Hypothalamus (tissue), 51 donors: ENCODE measurements around the gene ASCC3.
A peak's percentile ranks its signal among the peaks of the same experiment; 100 is the strongest.

Experiments
- DNase-seq, 51 donors: peaks; one replicate each; lab custom pipeline; 2025; lab: John Stamatoyannopoulos, UW

Gene ASCC3

GRCh38 chr6:100614386-100614785 is 266.7 kb downstream of the ASCC3 start:
- DNase-seq, result no peak

- no peak for DNase-seq
These were observed 267.5 kb downstream of the ASCC3 start for GRCh38 chr6:100613656-100614055.

GRCh38 chr6:100612094-100612493 is 269.0 kb downstream of the ASCC3 start:
- no peak for DNase-seq

- no peak for DNase-seq
These were observed 281.9 kb downstream of the ASCC3 start for GRCh38 chr6:100599088-100599770.

- DNase-seq, result peak in 2 of 51 donors; percentile 3 to 7
These were observed 285.7 kb downstream of the ASCC3 start for GRCh38 chr6:100595456-100595855.

GRCh38 chr6:100593522-100593921 is 287.6 kb downstream of the ASCC3 start:
- DNase-seq, result no peak

GRCh38 chr6:100592929-100593328 is 288.2 kb downstream of the ASCC3 start:
- DNase-seq, result no peak

- no peak for DNase-seq
These were observed 303.7 kb downstream of the ASCC3 start for GRCh38 chr6:100577425-100577824.

GRCh38 chr6:100575921-100576320 is 305.2 kb downstream of the ASCC3 start:
- no peak for DNase-seq

GRCh38 chr6:100574836-100575235 is 306.3 kb downstream of the ASCC3 start:
- DNase-seq, result no peak

GRCh38 chr6:100573166-100573565 is 308.0 kb downstream of the ASCC3 start:
- DNase-seq, result no peak

GRCh38 chr6:100568255-100568654 is 312.9 kb downstream of the ASCC3 start:
- DNase-seq, result no peak

GRCh38 chr6:100566563-100566962 is 314.6 kb downstream of the ASCC3 start:
- DNase-seq, result no peak

GRCh38 chr6:100565439-100566104 is 315.6 kb downstream of the ASCC3 start:
- no peak for DNase-seq

- no peak for DNase-seq
These were observed 321.3 kb downstream of the ASCC3 start for GRCh38 chr6:100559859-100560258.

GRCh38 chr6:100554228-100554627 is 326.9 kb downstream of the ASCC3 start:
- DNase-seq, result no peak

- DNase-seq, result no peak
These were observed 327.9 kb downstream of the ASCC3 start for GRCh38 chr6:100553243-100553642.

GRCh38 chr6:100549406-100550167 is 331.5 kb downstream of the ASCC3 start:
- DNase-seq, result no peak

- DNase-seq, result no peak
These were observed 343.0 kb downstream of the ASCC3 start for GRCh38 chr6:100538086-100538485.

- DNase-seq, result no peak
These were observed 362.5 kb downstream of the ASCC3 start for GRCh38 chr6:100518588-100518987.

GRCh38 chr6:100517633-100518032 is 363.5 kb downstream of the ASCC3 start:
- no peak for DNase-seq

- DNase-seq, result no peak
These were observed 364.0 kb downstream of the ASCC3 start for GRCh38 chr6:100517106-100517505.
